GM12873 (cell line): Measurements from ENCODE around the gene FAM180A.

Source experiments
- CTCF ChIP-seq: IDR thresholded peaks from 2 replicates; pipeline ENCODE4 v1.5.1; 2012; ENCODE audit warnings: low read depth, mild to moderate bottlenecking, moderate library complexity, low read length, control low read depth; ENCODE audit not compliant: insufficient read depth; ENCODE audit errors: missing control alignments

The FAM180A gene

GRCh38 chr7:135734343-135734689, 14.3 kb downstream of the FAM180A start:
- TF ChIP-seq CTCF: no peak

GRCh38 chr7:135733603-135734342, 14.8 kb downstream of the FAM180A start:
- TF ChIP-seq CTCF: no peak

GRCh38 chr7:135731131-135731530, 17.5 kb downstream of the FAM180A start:
- no peak for TF ChIP-seq CTCF

- TF ChIP-seq CTCF: no peak
Measured at GRCh38 chr7:135729230-135729629, 19.4 kb downstream of the FAM180A start.

GRCh38 chr7:135728136-135728669, 20.4 kb downstream of the FAM180A start, which contains the start of gene SLC13A4:
TSS of gene SLC13A4 (minus strand) at chr7:135728186. CDS start at chr7:135727496, 690 bp downstream.
- no peak for TF ChIP-seq CTCF

- TF ChIP-seq CTCF: no peak
Measured at GRCh38 chr7:135726911-135727673, 21.5 kb downstream of the FAM180A start.

- TF ChIP-seq CTCF: no peak
Measured at GRCh38 chr7:135726276-135726788, 22.3 kb downstream of the FAM180A start.
